ENCODE measurements around the gene TBCC.
"Not testable (repeated sequence)": the region's sequence is repeated elsewhere in the genome, so short reads cannot be mapped to it uniquely, and the experiment has no call there.

Gene TBCC

DNA sequence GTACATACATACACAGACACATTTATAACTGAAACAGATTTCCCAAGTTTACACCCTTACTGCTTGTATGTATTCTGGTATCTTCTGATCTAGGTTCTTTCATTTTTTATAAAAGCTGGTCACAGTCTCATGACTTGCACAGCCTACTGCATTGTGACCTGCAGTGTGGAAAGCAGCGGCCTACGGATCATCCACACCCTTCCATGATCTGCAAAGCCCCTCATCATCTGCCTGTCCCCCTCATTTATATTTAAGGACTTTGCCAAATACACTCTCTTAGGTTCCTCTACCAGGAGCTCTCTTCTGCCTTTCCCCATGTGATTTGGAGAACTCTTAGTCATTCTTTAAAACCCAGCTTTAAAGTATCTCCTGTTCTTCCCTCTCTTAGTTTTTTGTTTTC lies 23.9 kb upstream of the TBCC start:
- no peak for DNase-seq

DNA sequence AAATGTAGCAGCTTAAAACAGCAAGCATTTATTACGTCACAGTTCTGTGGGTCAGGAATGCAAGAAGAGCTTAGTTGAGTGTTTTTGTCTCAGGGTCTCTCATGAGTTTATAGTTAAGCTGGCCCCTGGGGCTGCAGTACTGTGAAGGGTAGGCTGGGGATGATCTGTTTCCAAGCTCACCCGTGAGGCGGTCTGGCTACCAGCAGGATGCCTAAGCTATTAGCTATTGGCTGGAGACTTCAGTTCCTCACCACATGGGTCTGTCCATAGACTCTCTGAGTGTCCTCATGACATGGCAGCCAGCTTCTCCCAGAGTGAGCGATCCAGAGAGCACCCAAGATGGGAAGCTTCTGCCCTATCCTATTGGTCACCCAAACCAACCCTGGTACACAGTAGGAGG lies 23.1 kb upstream of the TBCC start:
- no peak for DNase-seq

DNA sequence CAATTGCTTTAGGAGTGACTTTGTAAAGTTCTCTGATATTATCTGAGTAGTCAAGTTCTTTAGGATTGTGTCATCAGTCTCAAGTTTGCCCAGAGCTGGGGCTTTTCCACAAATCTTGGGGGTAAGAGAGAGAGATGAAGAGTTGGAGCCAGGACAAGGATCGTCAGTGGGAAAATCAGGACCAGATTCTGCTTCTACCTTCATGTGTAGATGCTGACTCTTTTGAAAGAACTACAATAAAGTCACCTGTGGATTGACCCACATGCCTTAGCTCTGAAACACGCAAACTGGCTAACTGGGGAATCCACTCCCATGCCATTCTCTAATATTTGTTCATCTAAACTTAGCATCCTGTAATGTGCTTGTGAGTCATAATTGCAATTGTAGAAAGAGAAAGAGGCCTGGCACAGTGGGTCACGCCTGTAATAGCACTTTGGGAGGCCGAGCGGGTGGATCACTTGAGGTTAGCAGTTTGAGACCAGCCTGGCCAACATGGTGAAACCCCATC lies 20.3 kb upstream of the TBCC start:
- DNase-seq = no peak

DNA sequence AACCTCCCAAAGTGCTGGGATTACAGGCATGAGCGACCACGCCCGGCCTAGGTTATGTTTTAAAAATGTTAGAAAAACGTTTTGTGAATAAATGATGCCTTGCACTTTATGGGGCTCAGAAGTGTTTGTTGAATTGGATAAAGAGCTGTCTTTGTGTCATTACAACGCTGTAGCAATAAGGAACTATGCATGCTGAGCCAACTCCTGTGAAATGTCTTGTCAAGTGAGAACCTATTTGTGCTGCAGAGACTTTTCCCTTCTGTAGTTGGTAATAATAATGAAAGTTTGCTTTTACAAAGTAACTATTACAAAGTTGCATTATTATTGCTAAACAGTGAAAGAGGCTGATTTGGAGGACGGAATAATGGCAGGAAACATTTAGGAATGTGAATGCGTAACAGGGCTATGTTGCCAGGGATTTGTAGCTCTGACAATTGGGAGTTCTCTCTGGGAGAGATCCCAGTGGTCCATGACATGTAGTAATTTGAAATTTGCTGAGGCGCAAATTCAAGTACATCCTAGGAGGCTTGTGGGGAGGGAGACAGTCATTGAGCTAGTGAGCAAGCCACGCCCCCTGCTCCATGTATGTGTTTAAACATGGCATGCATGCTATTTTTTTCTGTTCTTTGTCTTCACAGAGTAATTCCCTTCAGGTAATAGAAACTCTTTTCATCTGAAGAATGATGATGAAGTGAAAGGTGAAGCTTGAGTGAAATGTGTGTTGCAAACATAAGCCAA lies 19.2 kb upstream of the TBCC start:
- no peak for DNase-seq

DNA sequence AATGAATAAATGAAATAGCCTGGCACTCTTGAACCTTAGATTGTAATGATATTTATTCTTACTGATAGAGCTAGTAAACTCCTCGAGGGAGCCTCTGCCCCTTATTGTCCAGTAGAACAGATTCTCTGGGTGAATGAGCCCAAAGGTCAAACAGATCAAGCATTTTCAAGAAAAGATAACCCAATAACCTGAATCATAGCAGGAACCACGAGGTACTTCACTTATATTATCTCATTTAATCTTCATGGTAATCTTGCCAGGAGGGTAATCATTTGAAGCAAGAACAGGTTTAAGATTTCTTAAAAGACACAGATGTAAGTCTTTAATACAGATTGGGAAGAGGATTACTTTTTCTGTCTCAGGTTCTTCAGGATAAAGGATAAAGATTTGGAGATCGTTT lies 17.0 kb upstream of the TBCC start:
- no peak for DNase-seq

DNA sequence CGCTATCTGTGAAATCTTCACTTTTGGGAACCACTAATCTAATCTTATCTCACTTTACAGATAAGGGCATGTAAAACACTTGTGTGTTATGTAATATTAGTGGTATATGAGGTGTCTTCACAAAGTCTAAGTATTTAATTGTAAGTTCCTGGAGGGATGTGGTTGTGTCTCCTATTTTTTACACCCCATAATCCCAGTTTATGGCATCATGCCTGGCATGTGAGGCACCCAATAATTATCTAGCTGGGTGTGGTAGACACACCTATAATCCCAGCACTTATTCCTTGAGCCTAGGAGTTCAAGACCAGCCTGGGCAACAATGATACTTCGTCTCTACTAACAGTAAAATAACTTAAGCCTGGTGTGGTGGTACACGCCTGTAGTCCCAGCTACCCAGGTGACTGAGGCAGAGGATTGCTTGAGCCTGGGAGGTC lies 16.5 kb upstream of the TBCC start:
- peak; percentile 53 for DNase-seq

DNA sequence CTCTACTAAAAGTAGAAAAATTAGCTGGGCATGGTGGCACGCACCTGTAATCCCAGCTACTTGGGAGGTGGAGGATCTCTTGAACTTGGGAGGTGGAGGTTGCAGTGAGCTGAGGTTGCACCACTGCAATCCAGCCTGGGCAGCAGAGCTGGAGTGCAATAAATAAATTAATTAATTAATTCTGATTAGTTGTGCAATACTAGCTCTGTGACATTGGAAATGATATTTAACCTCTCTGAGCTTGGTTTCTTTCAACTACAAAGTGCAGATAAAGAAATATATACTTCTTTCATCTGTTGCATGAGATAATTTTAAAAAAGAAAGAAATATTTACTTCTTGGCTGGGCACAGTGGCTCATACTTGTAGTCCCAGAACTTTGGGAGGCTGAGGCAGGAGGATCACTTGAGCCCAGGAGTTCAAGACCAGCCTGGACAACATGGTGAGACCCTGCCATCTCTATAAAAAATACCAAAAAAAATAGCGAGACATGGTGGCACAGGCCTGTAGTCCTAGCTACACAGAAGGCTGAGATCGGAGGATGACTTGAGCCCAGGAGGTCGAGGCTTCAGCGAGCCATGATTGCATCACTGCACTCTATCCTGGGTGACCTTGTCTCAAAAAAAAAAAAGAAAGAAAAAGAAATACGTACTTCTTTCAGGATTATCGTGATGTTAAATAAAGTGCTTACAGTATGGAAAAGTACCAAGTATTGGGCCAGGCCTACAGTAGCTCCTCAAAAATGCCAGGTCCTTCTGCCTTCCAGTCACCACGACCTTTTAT lies 15.6 kb upstream of the TBCC start:
- DNase-seq = no peak

DNA sequence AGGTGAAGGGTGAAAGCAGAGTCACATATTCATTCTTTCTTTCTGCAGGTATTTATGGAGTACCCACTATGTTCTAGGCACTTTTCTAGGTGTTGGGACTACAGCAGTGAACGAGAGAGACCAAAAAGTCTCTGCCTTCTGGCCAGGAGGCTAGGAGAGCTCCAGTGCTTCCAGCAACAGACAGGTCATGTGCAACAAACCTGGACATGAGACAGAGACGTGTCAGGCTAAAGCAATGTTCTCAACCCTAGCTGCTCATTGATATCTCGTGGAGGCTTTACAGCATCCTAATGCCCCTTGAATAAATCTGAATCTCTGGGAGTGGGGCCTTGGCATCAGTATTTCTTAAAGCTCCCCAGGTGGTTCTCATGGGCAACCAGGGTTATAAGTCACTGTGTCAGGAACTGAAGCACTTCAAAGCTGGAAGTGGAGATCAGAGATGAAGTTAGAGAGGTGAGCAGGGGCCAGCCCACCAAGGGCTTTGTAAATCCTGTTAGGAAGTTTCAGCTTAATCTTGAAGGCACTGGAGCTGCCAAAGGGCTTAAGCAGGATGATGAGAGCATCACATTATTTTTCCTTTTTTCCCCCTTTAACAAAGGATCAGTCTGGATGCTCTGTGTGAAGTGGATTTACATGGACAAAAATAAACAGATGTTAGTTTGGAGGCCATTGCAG lies 13.0 kb upstream of the TBCC start:
- DNase-seq = no peak

DNA sequence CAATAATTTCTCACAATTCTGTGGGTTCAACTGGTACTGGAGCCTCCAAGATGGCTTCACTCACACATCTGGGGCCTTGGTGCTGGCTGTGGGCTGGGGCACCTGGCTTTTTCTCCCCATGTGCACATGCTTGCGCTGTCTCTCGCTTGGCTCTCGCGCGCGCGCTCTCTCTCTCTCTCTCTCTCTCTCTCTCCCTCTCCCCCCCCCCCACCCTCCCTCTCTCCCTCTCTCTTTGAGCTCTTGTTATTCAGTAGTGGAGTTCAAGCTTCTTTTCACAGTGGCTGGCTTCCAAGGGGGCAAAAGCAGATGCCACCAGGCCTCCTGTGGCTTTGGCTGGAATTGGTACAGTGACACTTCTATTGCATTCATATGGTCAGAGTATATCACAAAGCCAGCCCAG lies 10.8 kb upstream of the TBCC start:
- no peak for DNase-seq

DNA sequence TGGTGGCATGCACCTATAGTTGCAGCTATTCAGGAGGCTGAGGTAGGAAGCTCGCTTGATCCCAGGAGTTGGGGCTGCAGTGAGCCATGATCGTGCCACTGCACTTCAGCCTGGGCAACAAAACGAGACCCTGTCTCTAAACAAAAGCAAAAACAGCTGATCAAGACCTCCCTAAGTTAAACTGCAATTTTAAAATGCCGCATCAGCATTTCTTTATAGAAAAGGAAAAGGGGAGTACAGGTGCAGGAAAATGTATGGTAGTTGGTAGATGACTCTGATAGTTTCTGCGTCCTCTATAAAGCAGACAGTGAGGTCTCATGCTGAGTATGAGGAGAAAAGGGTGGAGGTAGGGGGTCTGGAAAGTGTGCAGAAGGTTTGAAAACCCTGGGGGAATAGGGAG lies 8.9 kb upstream of the TBCC start:
- no peak for DNase-seq

DNA sequence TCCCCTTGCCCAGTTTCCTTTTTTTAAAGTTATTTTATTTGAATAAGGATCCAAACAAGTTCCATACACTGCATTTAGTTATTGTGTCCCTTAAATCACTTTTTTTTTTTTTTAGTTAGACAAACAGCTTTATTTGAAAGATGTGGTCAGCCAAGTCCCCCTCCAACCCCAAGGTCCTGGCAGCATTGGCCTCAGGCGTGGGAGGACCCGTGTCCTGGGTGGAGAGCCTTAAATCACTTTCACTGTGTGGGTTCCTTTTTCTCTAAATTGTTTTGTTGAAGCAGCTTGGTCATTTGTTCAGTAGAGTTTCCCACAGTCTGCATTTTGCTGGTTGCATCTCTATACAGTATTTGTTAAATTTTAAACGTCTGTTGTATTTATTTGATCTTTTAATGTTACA lies 5.2 kb upstream of the TBCC start:
- no peak for DNase-seq

DNA sequence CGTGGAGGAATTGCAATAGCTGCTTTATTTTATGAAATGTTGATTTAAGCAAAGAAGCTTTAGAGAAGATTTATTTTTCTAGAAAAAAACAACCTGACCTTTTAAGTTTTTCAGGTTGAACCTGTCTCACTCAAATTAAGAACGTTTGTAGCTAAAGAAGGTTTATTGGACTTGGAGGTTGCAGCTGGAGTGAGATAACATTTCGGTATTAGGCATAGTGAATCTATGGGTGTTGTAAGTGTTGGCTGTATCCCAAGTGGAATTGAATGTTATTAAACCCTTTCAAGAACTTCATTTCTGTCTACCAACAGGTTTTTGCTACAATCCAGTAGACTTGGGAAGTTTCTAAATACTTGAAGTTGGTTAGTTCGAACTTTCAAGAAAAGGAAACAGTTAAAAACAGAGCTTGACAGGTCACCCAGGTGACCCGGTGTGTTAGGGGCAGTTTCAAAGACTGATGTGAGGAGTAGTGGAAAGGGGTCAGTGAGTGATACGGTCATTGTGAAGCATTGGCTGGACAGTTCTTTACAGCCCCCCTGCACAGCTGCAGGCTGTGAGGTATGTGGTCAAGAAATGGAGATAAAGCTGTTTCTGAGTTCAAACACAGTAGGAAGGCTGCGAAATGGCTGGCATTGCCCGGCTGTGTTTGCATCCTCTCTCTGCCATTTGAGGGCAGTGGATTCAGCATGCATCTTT lies 2.4 kb upstream of the TBCC start:
- DNase-seq = peak; percentile 44

DNA sequence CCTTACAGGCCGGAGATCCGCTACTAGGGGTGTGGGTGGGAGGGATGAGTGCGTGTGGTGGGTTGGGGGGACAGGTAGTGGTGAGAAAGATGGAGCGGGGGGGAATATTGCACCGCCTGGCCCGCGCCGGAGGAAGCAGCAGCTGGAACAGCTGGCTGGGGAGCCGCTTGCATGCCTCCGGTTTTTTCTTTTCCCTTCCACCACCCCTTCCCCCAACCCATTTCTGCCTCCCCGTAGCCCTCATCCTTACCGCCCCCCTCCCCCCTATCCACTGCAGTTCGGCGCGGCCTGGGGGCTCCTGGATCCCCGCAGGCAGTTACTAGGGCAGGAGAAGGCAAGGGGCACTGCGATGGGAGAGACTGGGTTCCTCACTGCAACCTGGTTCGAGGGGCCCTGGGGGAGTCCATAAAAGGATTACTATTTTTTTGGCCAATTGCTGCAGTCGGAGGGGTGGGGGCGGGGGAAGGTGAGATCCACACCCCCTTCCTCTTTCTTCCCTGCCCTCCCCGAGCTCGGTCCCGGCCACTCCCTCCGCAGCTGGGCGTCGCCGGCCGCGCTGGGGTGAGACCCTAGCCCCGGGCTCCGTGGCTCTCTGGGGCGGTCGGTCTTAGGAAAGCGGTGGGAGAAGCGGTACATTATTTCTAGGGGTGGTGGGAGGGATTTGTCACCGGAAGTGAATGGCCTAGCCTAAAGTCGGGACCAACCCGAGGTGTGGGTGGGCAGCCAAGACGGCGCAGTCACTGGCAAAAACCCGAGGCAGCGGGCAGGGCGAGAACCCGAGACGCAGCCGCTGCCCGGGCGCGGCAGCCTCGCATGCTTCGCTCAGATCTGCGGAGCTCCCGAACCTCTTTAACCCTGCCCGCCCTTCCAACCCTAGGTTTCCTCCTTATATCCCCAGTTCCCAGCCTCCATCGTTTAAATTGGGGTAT lies 824 bp upstream of the TBCC start:
- peak; percentile 97 for DNase-seq

DNA sequence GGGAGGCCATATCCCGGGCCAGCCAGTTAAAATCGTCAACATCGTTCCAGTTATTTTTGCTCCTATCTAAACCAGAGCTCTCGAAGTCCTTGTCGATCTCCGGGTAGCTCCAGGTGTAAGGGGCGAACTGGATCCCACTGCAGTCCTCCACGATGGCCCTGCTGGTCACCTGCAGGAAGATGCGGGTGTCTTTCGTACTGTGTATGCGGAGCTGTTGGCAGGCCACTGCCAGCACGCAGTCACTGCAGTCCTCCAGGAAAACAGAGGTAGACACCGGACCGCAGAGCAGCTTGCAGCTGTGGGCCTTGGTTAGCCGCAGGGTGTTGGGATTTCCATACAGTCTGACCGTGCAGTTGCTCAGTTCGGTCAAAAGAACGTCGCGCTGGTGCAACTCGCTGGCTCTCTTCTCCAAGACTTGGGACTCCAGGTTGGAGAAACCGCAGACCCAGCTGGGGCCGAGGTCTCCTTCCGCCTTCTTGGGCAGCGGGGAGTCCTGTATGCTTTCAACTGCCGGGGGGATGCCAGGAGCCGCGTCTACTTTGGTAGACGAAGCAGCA lies 742 bp downstream of the TBCC start:
- DNase-seq = peak; percentile 61

DNA sequence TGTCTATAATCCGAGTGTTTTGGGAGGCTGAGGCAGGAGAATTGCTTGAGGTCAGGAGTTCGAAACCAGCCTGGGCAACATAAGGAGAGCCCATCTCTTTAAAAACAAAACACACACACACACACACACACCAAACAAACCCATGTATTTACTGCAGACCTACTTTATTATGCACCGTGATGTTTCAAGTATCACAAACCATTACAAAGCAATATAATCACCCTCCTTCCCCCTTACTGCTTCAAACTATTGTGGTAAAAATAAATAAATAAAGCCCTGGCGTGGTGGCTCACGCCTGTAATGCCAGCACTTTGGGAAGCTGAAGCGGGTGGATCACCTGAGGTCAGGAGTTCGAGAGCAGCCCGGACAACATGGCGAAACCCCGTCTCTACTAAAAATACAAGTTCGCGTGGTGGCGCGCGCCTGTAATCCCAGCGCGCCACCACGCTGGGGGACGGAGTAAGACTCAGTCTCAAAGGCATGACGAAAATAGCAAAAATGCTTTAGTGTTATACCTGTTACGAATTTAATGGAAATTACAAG lies 1.5 kb downstream of the TBCC start:
- DNase-seq = no peak

DNA sequence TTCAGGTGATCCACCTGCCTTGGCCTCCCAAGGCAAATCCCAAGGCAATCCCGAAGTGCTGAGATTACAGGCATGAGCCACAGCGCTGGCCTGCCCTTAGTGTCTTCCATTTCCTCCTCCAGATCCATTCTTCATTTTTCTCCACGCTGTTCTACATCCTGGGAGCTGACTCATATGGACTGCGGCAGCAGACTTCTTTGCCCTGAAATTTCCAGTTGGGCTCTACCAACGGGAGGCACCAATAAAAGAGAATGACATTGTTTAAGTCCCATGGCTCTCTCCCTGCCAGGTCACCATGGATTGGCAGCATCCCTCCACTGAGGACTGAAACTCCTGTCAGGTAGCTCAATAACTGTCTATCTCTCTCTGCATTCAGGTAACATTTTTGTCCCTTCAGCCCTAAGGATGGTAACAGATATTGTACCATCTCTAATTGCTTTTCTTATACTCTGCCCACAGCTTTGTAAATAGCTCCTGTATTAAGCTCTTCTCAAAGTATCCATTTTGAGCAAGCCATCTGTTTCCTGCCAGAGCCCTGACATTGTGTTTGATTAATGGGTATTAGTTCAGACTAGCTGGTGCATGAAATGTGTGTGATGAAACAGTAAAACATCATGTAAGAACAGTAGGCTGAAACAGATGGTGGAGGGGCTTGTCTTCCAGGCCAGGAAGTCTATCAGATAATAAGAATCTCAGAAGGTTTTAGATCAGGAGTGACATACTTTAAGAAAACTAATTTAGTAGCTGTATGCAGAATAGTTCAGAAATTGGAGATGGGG lies 3.6 kb downstream of the TBCC start:
- peak; percentile 78 for DNase-seq

DNA sequence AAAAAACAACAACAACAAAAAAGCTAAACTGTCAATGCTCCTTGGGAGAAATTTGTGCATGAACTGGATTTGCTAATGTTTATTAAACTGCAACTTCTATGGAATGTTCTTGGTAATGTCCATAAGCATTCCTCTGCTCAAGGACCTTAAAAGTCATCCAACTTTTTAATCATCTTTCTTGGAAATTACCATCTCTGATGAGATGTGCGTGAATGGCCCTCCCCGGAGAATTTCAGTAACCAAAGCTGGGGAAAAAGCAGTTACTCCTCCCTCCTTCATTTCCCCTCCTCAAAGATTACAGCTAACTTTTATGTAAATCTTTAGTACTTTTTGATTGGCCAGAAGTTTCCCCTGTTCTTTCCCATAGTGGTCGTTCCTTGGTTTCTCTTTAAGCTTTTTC lies 5.2 kb downstream of the TBCC start:
- DNase-seq = no peak

DNA sequence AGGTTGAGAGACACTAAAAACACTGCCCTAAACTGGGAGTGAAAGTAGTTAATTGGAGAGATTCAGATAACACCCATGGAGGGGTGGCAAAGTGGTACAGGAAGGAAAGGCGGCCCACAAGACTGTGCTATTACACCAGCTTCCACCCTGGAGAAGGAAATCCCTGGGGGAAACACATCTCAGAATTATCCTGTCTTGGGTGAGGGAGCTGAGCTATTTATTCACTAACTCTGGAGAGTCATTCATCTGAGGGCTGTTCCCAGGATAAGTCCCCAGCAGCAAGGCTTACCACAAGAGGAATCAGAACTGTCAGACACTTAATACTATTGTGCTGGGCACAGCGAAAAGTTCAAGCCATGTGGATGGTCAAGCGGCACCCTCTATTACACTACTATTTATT lies 9.9 kb downstream of the TBCC start:
- DNase-seq = no peak

DNA sequence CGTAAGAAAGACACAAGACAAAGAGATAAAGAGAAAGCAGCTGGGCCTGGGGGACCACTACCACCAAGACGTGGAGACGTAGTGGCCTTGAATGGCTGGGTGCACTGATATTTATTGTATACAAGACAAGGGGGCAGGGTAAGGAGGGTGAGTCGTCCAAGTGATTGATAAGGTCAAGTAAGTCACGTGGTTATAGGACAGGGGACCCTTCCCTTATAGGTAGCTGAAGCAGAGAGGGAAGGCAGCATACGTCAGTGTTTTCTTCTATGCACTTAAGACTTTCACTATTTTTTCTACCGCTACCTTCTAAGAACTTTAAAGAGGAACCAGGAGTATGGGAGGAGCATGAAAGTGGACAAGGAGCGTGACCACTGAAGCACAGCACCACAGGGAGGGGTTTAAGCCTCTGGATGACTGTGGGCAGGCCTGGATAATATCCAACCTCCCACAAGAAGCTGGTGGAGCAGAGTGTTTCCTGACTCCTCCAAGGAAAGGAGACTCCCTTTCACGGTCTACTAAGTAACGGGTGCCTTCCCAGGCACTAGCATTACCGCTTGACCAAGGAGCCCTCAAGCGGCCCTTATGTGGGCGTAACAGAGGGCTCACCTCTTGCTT lies 11.9 kb downstream of the TBCC start:
- not testable (repeated sequence) for DNase-seq

DNA sequence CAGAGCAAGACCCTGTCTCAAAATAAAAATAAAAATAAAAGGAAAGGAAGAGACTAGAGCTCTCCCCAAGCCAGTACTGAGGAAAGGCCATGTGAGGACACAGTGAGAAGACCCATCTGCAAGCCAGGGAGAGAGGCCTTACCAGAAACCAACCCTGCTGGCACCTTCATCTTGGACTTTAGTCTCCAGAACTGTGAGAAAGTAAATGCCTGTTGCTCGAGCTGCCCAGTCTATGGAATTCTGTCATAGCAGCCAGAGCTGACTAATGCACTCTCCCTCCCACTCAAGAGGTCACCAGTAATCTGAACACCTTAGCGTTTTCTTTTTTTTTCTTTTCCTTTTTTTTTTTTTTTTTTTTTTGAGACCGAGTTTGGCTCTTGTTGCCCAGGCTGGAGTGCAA lies 16.2 kb downstream of the TBCC start:
- no peak for DNase-seq
